BLaER1 treated with 17β-estradiol and CSF1 and Interleukin-3, amounts not matched to agents 10 nM and 100 nM (cell line): Measurements from ENCODE around the gene SLC35F6.

Source experiments
- H3K27ac ChIP-seq, 11 experiments: shearing (Covaris generic); formaldehyde crosslinking; 2 replicates each; pipeline ENCODE4 v1.8.1; 2022
- H3K27me3 ChIP-seq, 11 experiments: shearing (Covaris generic); formaldehyde crosslinking; 2 replicates each; pipeline ENCODE4 v1.8.1; 2022
- H3K36me3 ChIP-seq, 11 experiments: shearing (Covaris generic); formaldehyde crosslinking; 2 replicates each; pipeline ENCODE4 v1.8.1; 2022
- H3K4me1 ChIP-seq, 10 experiments: shearing (Covaris generic); formaldehyde crosslinking; 2 replicates each; pipeline ENCODE4 v1.8.1; 2022
- H3K4me2 ChIP-seq, 11 experiments: shearing (Covaris generic); formaldehyde crosslinking; 2 replicates each; pipeline ENCODE4 v1.8.1; 2022
- H3K4me3 ChIP-seq, 10 experiments: shearing (Covaris generic); formaldehyde crosslinking; 2 replicates each; pipeline ENCODE4 v1.8.1; 2022
- H3K9ac ChIP-seq, 11 experiments: shearing (Covaris generic); formaldehyde crosslinking; 2 replicates each; pipeline ENCODE4 v1.8.1; 2022
- H3K9me3 ChIP-seq, 11 experiments: shearing (Covaris generic); formaldehyde crosslinking; replicated peaks in 1 of 11; 2 replicates each; pipeline ENCODE4 v1.8.1; 2022
- H4K20me1 ChIP-seq, 11 experiments: shearing (Covaris generic); formaldehyde crosslinking; 2 replicates each; pipeline ENCODE4 v1.8.1; 2022
- Cebpa-rat ChIP-seq, 11 experiments: shearing (Covaris generic); IDR thresholded peaks; 2 replicates each; pipeline ENCODE4 v1.8.1; 2022

SLC35F6 gene

DNA sequence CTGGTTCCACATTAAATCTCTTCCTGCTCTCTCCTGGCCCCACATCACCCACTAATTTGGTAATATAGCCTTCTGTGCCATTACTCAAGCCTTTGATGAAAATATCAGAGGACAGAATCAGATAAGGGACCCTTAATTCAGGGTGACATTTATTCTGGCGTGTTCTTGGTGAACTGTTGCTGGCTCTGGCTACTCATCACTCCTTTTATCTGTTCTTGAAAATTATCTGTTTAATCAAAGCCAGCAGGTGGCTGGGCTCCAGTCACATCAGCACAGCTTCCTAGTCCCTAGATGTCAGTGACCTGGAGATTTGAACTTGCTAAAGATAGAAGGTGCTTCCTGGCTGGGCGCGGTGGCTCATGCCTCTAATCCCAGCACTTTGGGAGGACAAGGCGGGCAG, 26.9 kb upstream of the SLC35F6 start:
- no peak overlapping the region for H3K9ac ChIP-seq
- H3K4me3 ChIP-seq = no peak overlapping the region
- no peak for TF ChIP-seq Cebpa-rat (IDR thresholded peaks at IDR 0.05)
- H3K9me3 ChIP-seq = no peaks in the 10 kb centered on the region
- H3K4me2 ChIP-seq = no peak overlapping the region
- peaks cover 0 to 7% (median 0%) of the 10 kb centered on the region in 11 experiments; a peak in 2 of 22 replicates for H4K20me1 ChIP-seq
- no peaks in the 10 kb centered on the region; a peak in 1 of 22 replicates for H3K27me3 ChIP-seq
- peaks cover 7 to 31% (median 24%) of the 10 kb centered on the region in 10 experiments; a peak in 17 of 20 replicates for H3K4me1 ChIP-seq
- H3K36me3 ChIP-seq = no peaks in the 10 kb centered on the region
- H3K27ac ChIP-seq = no peak overlapping the region

DNA sequence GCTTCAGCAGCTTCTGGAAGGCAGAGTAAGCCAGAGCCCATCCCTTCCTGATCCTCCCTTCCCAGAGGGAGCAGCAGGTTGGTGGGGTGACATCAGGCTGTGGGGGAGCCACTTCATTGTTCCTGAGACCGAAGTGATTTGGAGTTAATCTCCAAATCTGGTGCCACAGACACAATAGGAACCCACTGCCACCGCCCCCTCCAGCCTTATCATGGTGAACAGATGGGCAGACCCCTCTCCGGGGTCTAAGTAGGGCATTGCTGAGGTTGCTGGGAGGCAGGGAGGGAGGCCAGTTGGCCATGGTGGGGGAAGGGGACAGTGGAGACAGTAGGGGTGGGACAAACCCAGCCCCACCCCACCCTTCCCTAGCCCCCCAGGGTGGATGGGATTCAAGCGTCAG, 25.6 kb upstream of the SLC35F6 start:
- peaks cover 0 to 7% (median 0%) of the 10 kb centered on the region in 11 experiments; a peak in 2 of 22 replicates for H4K20me1 ChIP-seq
- H3K9ac ChIP-seq = no peak overlapping the region
- no peak overlapping the region for H3K4me2 ChIP-seq
- H3K27me3 ChIP-seq = no peaks in the 10 kb centered on the region; a peak in 1 of 22 replicates
- H3K9me3 ChIP-seq = no peaks in the 10 kb centered on the region
- H3K36me3 ChIP-seq = no peaks in the 10 kb centered on the region
- H3K27ac ChIP-seq = no peak overlapping the region
- peaks cover 7 to 34% (median 28%) of the 10 kb centered on the region in 10 experiments; a peak in 17 of 20 replicates for H3K4me1 ChIP-seq
- no peak overlapping the region for H3K4me3 ChIP-seq
- no peak for TF ChIP-seq Cebpa-rat (IDR thresholded peaks at IDR 0.05)

DNA sequence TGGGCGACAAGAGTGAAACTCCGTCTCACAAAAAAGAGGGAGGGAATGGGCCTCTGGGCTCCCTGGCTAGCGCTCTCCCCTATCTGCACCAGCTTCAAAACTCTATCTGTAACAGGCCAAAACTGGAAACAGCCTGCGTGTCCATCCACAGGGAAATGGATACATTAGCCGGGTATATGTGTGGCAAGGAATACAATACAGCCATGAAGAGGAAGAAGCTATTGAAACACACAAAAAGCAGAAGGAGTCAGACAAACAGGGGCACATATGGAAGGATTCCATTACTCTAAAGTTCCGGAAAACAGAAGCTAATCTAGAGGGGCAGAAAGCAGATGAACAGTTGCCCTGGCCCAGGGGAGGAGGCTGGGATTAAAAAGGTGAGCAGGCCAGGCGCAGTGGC, 24.6 kb upstream of the SLC35F6 start:
- Histone ChIP-seq H3K4me2 (no peak overlapping the region), H3K4me1 (peaks cover 7 to 34% (median 28%) of the 10 kb centered on the region in 10 experiments; a peak in 17 of 20 replicates), H3K9me3 (no peaks in the 10 kb centered on the region), H4K20me1 (peaks cover 0 to 7% (median 0%) of the 10 kb centered on the region in 11 experiments; a peak in 2 of 22 replicates), H3K4me3 (no peak overlapping the region), H3K36me3 (no peaks in the 10 kb centered on the region), H3K9ac (no peak overlapping the region), H3K27ac (no peak overlapping the region), H3K27me3 (no peaks in the 10 kb centered on the region; a peak in 1 of 22 replicates)
- no peak for TF ChIP-seq Cebpa-rat (IDR thresholded peaks at IDR 0.05)

DNA sequence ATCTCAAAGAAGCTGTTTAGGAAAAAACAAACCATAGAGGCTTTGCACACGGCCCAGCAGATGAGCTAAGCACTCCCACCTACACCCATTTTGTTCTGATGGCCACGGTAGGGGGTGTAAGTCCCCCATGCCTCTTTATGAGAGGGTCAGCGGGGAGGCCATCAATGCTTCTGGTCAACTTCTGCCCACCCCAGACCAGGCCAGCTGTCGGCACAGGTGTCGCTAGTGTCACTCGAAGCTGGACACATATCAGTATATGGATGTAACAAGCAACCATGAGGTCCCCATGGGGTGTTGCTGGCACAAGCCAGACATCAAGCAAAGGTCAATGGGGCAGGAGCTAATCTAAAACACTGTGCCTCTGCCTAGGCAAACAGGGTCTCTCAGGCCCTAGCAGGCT, 23.7 kb upstream of the SLC35F6 start:
- Histone ChIP-seq H3K9me3 (no peaks in the 10 kb centered on the region), H3K4me1 (peaks cover 7 to 34% (median 28%) of the 10 kb centered on the region in 10 experiments; a peak in 17 of 20 replicates), H4K20me1 (peaks cover 0 to 7% (median 0%) of the 10 kb centered on the region in 11 experiments; a peak in 2 of 22 replicates), H3K9ac (peak overlapping the region in 1 of 11 experiments; percentile 37; a peak in 1 of 22 replicates), H3K4me2 (peak overlapping the region; percentile 16 to 79 (median 72); a peak in 20 of 22 replicates), H3K27ac (no peak overlapping the region), H3K27me3 (no peaks in the 10 kb centered on the region; a peak in 1 of 22 replicates), H3K36me3 (no peaks in the 10 kb centered on the region), H3K4me3 (no peak overlapping the region)
- TF ChIP-seq Cebpa-rat (IDR thresholded peaks at IDR 0.05) = no peak

DNA sequence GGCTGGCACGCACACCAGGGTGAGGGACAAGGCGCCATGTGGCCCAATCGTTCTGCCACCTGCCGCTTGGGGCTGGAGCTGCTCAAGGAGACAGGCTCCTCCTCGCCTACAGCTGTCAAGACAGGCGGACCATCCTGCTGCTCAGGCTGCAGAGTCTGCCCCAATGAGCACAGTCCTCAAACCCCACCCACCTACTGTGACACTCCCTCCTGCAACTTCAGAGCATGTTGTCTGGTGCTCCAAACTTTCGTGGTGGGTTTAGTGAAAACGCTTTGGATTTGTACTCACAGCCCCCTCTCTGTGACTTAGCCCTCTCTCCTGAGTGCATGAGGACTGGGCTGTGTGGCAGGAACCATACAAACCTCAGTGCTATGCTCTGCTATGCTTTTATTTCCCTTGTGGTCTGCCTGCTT, 23.2 kb upstream of the SLC35F6 start:
- H3K4me2 ChIP-seq = peak overlapping the region; percentile 16 to 79 (median 72); a peak in 21 of 22 replicates
- peaks cover 0 to 7% (median 0%) of the 10 kb centered on the region in 11 experiments; a peak in 2 of 22 replicates for H4K20me1 ChIP-seq
- no peak overlapping the region for H3K27ac ChIP-seq
- no peak for TF ChIP-seq Cebpa-rat (IDR thresholded peaks at IDR 0.05)
- no peaks in the 10 kb centered on the region for H3K36me3 ChIP-seq
- peaks cover 7 to 34% (median 28%) of the 10 kb centered on the region in 10 experiments; a peak in 17 of 20 replicates for H3K4me1 ChIP-seq
- no peaks in the 10 kb centered on the region for H3K9me3 ChIP-seq
- H3K9ac ChIP-seq = peak overlapping the region in 1 of 11 experiments; percentile 37; a peak in 1 of 22 replicates
- no peaks in the 10 kb centered on the region; a peak in 1 of 22 replicates for H3K27me3 ChIP-seq
- no peak overlapping the region for H3K4me3 ChIP-seq

DNA sequence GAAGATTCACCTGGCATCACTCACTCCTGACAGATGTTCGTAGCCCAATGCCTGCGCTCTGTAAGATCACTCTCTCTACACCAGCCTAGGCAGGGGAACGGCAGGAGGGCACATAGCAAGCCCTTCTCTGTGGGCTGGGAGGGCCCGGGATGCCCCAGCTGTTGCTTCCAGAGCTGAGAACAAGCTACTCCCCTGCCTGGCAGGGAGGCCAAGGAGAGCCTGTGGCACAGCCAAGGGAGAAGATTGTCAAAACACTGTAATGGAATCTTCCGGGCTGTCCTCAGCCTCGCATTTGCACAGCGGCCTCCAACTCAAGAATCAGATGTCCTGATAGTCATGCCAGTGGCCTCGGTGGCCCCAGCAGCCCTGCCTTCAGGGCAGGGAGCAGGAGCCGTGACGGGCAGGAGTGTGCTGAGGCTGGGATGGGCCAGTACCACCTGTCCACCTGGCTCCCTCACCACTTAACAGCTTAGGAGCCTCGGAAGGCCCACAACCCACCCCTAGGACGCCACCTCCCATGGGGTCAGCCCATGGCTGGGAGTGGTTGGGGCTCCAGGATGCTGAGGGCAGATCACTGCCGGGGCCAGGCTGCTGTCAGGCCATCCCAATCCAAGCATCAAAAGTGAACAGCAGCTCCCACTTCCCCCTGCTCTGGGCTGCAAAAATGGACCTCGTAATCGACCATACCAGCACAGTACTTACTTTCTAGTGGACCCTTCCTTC, 21.9 kb upstream of the SLC35F6 start:
- Histone ChIP-seq H4K20me1 (peaks cover 0 to 7% (median 0%) of the 10 kb centered on the region in 11 experiments; a peak in 2 of 22 replicates), H3K4me2 (peak overlapping the region in 7 of 11 experiments; percentile 29 to 79 (median 72); a peak in 3 of 22 replicates), H3K27me3 (no peaks in the 10 kb centered on the region; a peak in 1 of 22 replicates), H3K4me1 (peaks cover 7 to 34% (median 28%) of the 10 kb centered on the region in 10 experiments; a peak in 17 of 20 replicates), H3K36me3 (no peaks in the 10 kb centered on the region), H3K9me3 (no peaks in the 10 kb centered on the region), H3K9ac (no peak overlapping the region), H3K27ac (no peak overlapping the region), H3K4me3 (no peak overlapping the region)
- no peak for TF ChIP-seq Cebpa-rat (IDR thresholded peaks at IDR 0.05)

DNA sequence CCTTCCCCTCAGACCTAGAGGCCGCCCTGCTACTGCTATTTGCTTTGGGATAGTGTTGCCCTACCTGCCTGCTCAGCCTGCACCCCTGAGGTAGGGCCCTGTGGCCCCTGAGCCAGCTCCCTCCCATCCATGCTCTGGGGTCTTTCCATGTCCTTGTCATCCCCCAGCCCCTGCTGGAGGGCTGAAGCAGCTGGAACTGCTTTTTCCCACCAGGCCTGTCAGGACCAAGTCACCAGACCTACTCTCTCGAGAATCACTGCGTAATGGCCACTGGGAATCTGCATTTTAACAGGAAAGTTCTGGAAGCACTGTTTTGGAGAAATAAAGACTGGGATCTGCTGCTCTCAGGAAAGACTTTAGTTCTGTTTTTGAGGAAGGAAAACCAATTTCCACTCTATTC, 20.2 kb upstream of the SLC35F6 start:
- Histone ChIP-seq H3K9me3 (no peaks in the 10 kb centered on the region), H4K20me1 (peaks cover 0 to 7% (median 0%) of the 10 kb centered on the region in 11 experiments; a peak in 2 of 22 replicates), H3K4me3 (no peak overlapping the region), H3K4me2 (no peak overlapping the region), H3K4me1 (peaks cover 7 to 34% (median 27%) of the 10 kb centered on the region in 10 experiments; a peak in 17 of 20 replicates), H3K9ac (0 out of 22 replicates have a peak overlapping the region, but pooled peaks of 1 of the 11 experiments have one; percentile 14), H3K36me3 (no peaks in the 10 kb centered on the region), H3K27me3 (no peaks in the 10 kb centered on the region; a peak in 1 of 22 replicates), H3K27ac (no peak overlapping the region)
- no peak for TF ChIP-seq Cebpa-rat (IDR thresholded peaks at IDR 0.05)

DNA sequence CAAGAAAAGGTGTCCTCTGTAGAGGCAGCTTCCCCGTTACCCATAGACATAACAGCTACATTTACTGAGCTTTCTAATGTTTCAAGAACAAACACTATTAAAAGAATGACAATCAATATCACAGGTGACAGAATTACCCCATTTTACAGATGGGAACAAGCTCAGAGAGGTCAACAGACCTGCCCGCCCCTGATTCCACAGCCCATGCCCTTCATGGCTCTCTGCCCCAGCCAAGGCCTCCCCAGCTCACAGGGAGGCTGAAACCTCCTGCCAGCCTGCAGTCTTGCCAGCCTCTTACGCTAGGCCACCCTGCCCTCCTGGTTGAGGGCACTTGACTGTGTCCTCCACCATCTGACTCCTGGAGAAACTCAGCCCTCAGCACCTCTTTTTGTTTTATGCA, 19.1 kb upstream of the SLC35F6 start:
- Histone ChIP-seq H3K9ac (no peak overlapping the region), H3K4me2 (no peak overlapping the region), H3K36me3 (no peaks in the 10 kb centered on the region), H3K9me3 (no peaks in the 10 kb centered on the region), H3K27ac (no peak overlapping the region), H3K4me1 (peaks cover 7 to 37% (median 28%) of the 10 kb centered on the region in 10 experiments; a peak in 17 of 20 replicates), H4K20me1 (peaks cover 0 to 7% (median 0%) of the 10 kb centered on the region in 11 experiments; a peak in 2 of 22 replicates), H3K27me3 (no peaks in the 10 kb centered on the region; a peak in 1 of 22 replicates), H3K4me3 (no peak overlapping the region)
- TF ChIP-seq Cebpa-rat (IDR thresholded peaks at IDR 0.05) = no peak

DNA sequence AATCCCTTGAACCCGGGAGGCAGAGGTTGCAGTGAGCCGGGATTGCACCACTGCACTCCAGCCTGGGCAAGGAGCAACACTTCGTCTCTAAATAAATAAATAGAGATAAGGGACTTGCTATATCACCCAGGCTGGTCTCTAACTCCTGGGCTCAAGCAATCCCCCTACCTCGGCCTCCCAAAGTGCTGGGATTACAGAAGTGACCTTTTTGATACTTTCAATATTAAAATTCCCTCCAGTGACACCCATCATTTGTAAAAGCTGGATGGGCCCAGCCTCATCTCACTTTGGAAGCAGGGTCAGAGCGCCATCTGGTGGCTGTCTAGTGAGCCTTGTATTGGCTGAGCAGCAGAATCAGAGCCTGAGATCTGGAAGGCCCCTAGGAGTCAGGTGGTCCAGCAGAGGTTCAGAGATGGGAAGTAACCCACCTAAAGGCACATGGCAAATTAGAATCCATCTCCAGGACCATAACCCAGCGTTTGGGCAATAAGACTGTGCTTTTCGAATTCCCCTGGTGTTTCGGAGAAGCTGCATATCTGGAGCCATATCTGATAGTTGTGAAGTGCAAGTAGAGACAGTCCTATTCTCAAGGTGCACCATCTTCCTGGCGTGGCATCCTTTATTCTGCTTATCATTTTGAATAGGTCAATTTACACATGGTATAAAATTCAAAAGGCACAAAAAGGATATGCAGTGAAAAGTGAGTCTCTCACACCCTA, 18.3 kb upstream of the SLC35F6 start:
- Histone ChIP-seq H3K4me2 (no peak overlapping the region), H3K4me3 (no peak overlapping the region), H3K36me3 (no peaks in the 10 kb centered on the region), H3K9me3 (no peaks in the 10 kb centered on the region), H3K27me3 (no peaks in the 10 kb centered on the region; a peak in 1 of 22 replicates), H3K4me1 (peaks cover 9 to 37% (median 28%) of the 10 kb centered on the region in 10 experiments; a peak in 18 of 20 replicates), H3K9ac (no peak overlapping the region), H4K20me1 (peaks cover 0 to 7% (median 0%) of the 10 kb centered on the region in 11 experiments; a peak in 1 of 22 replicates), H3K27ac (no peak overlapping the region)
- TF ChIP-seq Cebpa-rat (IDR thresholded peaks at IDR 0.05) = no peak
